Stimulated activated CD4-positive, alpha-beta T cell treated with anti-CD3 and anti-CD28 coated beads, TNF-alpha, amount 100 ng/mL, for 48 hours (primary cell): ENCODE data around the gene OCA2.

Source experiments
- DNase-seq, 3 donors: peaks; one replicate each; pipeline ENCODE4 v3.0.0-alpha.2; 2020; ENCODE audit warnings: low read depth in 3 of 3

The OCA2 gene

GRCh38 chr15:27847775-27848710, 251.1 kb downstream of the OCA2 start:
- DNase-seq, result no peak

GRCh38 chr15:27846722-27847395, 252.3 kb downstream of the OCA2 start:
- DNase-seq, result no peak

GRCh38 chr15:27845535-27846369, 253.4 kb downstream of the OCA2 start:
- DNase-seq, result no peak

GRCh38 chr15:27844018-27844666, 255.0 kb downstream of the OCA2 start:
- no peak for DNase-seq

GRCh38 chr15:27843146-27843545, 256.0 kb downstream of the OCA2 start:
- no peak for DNase-seq

GRCh38 chr15:27842526-27842925, 256.6 kb downstream of the OCA2 start:
- DNase-seq, result no peak

- DNase-seq, result no peak
These were observed 263.7 kb downstream of the OCA2 start for GRCh38 chr15:27835233-27835939.

GRCh38 chr15:27834684-27835083, 264.4 kb downstream of the OCA2 start:
- DNase-seq, result no peak

- no peak for DNase-seq
These were observed 265.1 kb downstream of the OCA2 start for GRCh38 chr15:27833974-27834373.

GRCh38 chr15:27833178-27833577, 265.9 kb downstream of the OCA2 start:
- DNase-seq, result no peak

GRCh38 chr15:27832237-27832596, 266.9 kb downstream of the OCA2 start:
- DNase-seq, result no peak

GRCh38 chr15:27831384-27832236, 267.5 kb downstream of the OCA2 start:
- DNase-seq, result no peak

- DNase-seq, result no peak
These were observed 270.4 kb downstream of the OCA2 start for GRCh38 chr15:27828746-27829145.

GRCh38 chr15:27826902-27827714, 272.0 kb downstream of the OCA2 start:
- no peak for DNase-seq

- DNase-seq, result no peak
These were observed 272.7 kb downstream of the OCA2 start for GRCh38 chr15:27826411-27826810.

GRCh38 chr15:27824841-27825422, 274.2 kb downstream of the OCA2 start:
- no peak for DNase-seq

GRCh38 chr15:27821273-27821672, 277.8 kb downstream of the OCA2 start:
- DNase-seq, result no peak

- no peak for DNase-seq
These were observed 278.4 kb downstream of the OCA2 start for GRCh38 chr15:27820722-27821121.

- no peak for DNase-seq
These were observed 278.9 kb downstream of the OCA2 start for GRCh38 chr15:27820232-27820631.
